GM11168 (cell line): ENCODE data around the gene LRRC73.
"Not testable (repeated sequence)": the region's sequence is repeated elsewhere in the genome, so short reads cannot be mapped to it uniquely, and the experiment has no call there.

ENCODE experiments used
- in situ Hi-C: fragments of 300-500 bp; cut with MboI; formaldehyde crosslinking; loops from one replicate; pipeline ENCODE4 v1.12.0; 2022; ENCODE audit warnings: low sequenced_read_pairs; ENCODE audit not compliant: unreplicated experiment

LRRC73 gene

GRCh38 chr6:43515808-43516207 lies 5.7 kb upstream of the LRRC73 start:
- in situ Hi-C loops, result no loop called here

GRCh38 chr6:43511824-43512415 lies 1.8 kb upstream of the LRRC73 start:
- in situ Hi-C loops, result no loop called here

- in situ Hi-C loops, result no loop called here
Observed at GRCh38 chr6:43510827-43511163, 649 bp upstream of the LRRC73 start.

- in situ Hi-C loops, result loop anchor here (10.0 kb wide), 1 partner anchor 245 kb away; no protein-coding TSS in a partner anchor
Observed at GRCh38 chr6:43509142-43509983, 783 bp downstream of the LRRC73 start.

- in situ Hi-C loops, result loop anchor here (10.0 kb wide), 1 partner anchor 244 kb away; no protein-coding TSS in a partner anchor
Observed at GRCh38 chr6:43508481-43509141, 1.5 kb downstream of the LRRC73 start.

GRCh38 chr6:43506667-43507471 lies 3.3 kb downstream of the LRRC73 start:
- in situ Hi-C loops, result loop anchor here (10.0 kb wide), 1 partner anchor 242 kb away; no protein-coding TSS in a partner anchor

- in situ Hi-C loops, result loop anchor here (10.0 kb wide), 1 partner anchor 241 kb away; no protein-coding TSS in a partner anchor
Observed at GRCh38 chr6:43506171-43506570, 4.0 kb downstream of the LRRC73 start.

GRCh38 chr6:43505718-43506117 lies 4.4 kb downstream of the LRRC73 start:
- in situ Hi-C loops, result loop anchor here (10.0 kb wide), 1 partner anchor 241 kb away; no protein-coding TSS in a partner anchor

GRCh38 chr6:43504756-43505593 lies 5.2 kb downstream of the LRRC73 start:
- in situ Hi-C loops, result loop anchor here (10.0 kb wide), 1 partner anchor 240 kb away; no protein-coding TSS in a partner anchor

GRCh38 chr6:43503443-43503842 lies 6.7 kb downstream of the LRRC73 start:
- in situ Hi-C loops, result loop anchor here (10.0 kb wide), 1 partner anchor 239 kb away; no protein-coding TSS in a partner anchor

GRCh38 chr6:43502666-43503065 lies 7.5 kb downstream of the LRRC73 start:
- in situ Hi-C loops, result loop anchor here (10.0 kb wide), 1 partner anchor 238 kb away; no protein-coding TSS in a partner anchor

GRCh38 chr6:43500921-43501320 lies 9.2 kb downstream of the LRRC73 start:
- in situ Hi-C loops, result loop anchor here (10.0 kb wide), 1 partner anchor 236 kb away; no protein-coding TSS in a partner anchor

GRCh38 chr6:43499028-43499815 lies 10.9 kb downstream of the LRRC73 start:
- in situ Hi-C loops, result no loop called here

- in situ Hi-C loops, result not testable (repeated sequence)
Observed at GRCh38 chr6:43498291-43498690, 11.9 kb downstream of the LRRC73 start.

- in situ Hi-C loops, result no loop called here
Observed at GRCh38 chr6:43497689-43498088, 12.5 kb downstream of the LRRC73 start.

- in situ Hi-C loops, result no loop called here
Observed at GRCh38 chr6:43497129-43497396, 13.1 kb downstream of the LRRC73 start.

- in situ Hi-C loops, result no loop called here
Observed at GRCh38 chr6:43496370-43497128, 13.6 kb downstream of the LRRC73 start.
